Heart right ventricle (tissue), 16 donors: ENCODE data around the gene SERP1. TPM values are rescaled to one million over a fixed set of nuclear protein-coding genes. Genes with fewer than 3 reads are reported as not detected.
"Not testable (repeated sequence)": the region's sequence is repeated elsewhere in the genome, so short reads cannot be mapped to it uniquely, and the experiment has no call there.

Experiments used
- ATAC-seq, 8 donors: fragments of 200-7000 bp; cut with Tn5 transposase; one replicate each; pipeline ENCODE4 v1.9.1; 2020; ENCODE audit warnings: mild to moderate bottlenecking in 8 of 8, moderate library complexity in 8 of 8, moderate number of reproducible peaks in 1 of 8
- DNase-seq, 2 donors: peaks; one replicate each; pipeline ENCODE4 v3.0.0-alpha.2; 2020
- H3K27ac ChIP-seq, 10 donors: fragments of 200-600 bp; sonication (generic) in 2 of 10; one replicate each; pipeline versions ENCODE4 v1.5.0 to v1.8.0; 2020 to 2022; ENCODE audit warnings: mild to moderate bottlenecking in 3 of 10
- H3K27me3 ChIP-seq, 7 donors: fragments of 200-600 bp; one replicate each; pipeline ENCODE4 v1.8.0; 2021 to 2022; ENCODE audit warnings: mild to moderate bottlenecking in 2 of 7
- H3K36me3 ChIP-seq, 9 donors: fragments of 200-600 bp; sonication (generic) in 1 of 9; one replicate each; pipeline versions ENCODE4 v1.5.0 to v1.8.0; 2020 to 2022; ENCODE audit warnings: mild to moderate bottlenecking in 2 of 9
- H3K4me1 ChIP-seq, 9 donors: fragments of 200-600 bp; sonication (generic) in 1 of 9; one replicate each; pipeline versions ENCODE4 v1.5.0 to v1.8.0; 2020 to 2022; ENCODE audit warnings: mild to moderate bottlenecking in 4 of 9
- H3K4me3 ChIP-seq, 10 donors: fragments of 200-600 bp; sonication (generic) in 2 of 10; one replicate each; pipeline versions ENCODE4 v1.5.0 to v1.8.0; 2020 to 2022; ENCODE audit warnings: mild to moderate bottlenecking in 7 of 10, moderate library complexity in 2 of 10
- H3K9me3 ChIP-seq, 11 donors: fragments of 200-600 bp in 10 of 11; sonication (generic) in 2 of 11; one replicate each; pipeline versions ENCODE4 v1.5.0 to v1.8.0; 2013 to 2022; ENCODE audit warnings: mild to moderate bottlenecking in 2 of 11, control low read depth in 1 of 11, moderate library complexity in 1 of 11
- WGBS, 2 donors: extraction: QIAGEN DNeasy Blood & Tissue Kit; methylation state at CpG; one replicate each; pipeline ENCODE4 v1.1.7; 2013; ENCODE audit warnings: inconsistent platforms in 1 of 2; 5-methylcytosine and 5-hydroxymethylcytosine counted together
- intact Hi-C, 10 donors: fragments of 100-400 bp; cut with DNase I; formaldehyde crosslinking; loops; one replicate each; pipeline versions ENCODE4 v1.11.1 to v1.14.2; 2022
- polyA plus RNA-seq, 2 donors: library from polyadenylated mRNA; stranded (reverse); fragments of 200-250 nt; gene quantifications; one replicate each; pipeline ENCODE4 v1.2.3, GENCODE V29; 2013
- total RNA-seq, 10 donors: library from RNA; stranded (reverse); fragmentation: NEBNext Ultra II Directional in 3 of 10; extraction: Animal tissue kit (Norgen Biotek cat#: 25700) in 3 of 10; gene quantifications; one replicate each; pipeline versions ENCODE4 v1.2.1 to v1.2.4, GENCODE V29; 2021 to 2023
- TF ChIP-seq, protein P1 (sequence below), 9 donors: fragments of 200-600 bp; sonication (generic) in 2 of 9; IDR thresholded peaks; one replicate each; pipeline versions ENCODE4 v1.5.0 to v1.8.0; 2021 to 2022; ENCODE audit warnings: antibody characterized with exemption in 9 of 9, mild to moderate bottlenecking in 5 of 9, moderate library complexity in 1 of 9
- donor health status: Arrhythmogenic right ventricular cardiomyopathy.
- donor health status: ischemic (EF 13 %, LVEDD 7.1; RV severe dilation, severe dysfunction).
- donor health status: healthy with polysubstance abuse.
- donor health status: DM: no; HTN: yes; CAD: no.
- donor health status: DM: no; HTN: no; CAD: no.
- donor health status: ischemic (EF 25% LVEDD 6.9; RV normal size, moderate dysfunction).
- donor health status: ischemic (EF 25% LVEDD 5.7; RV mildly dilated, moderate dysfunction).
- donor health status: healthy.
- donor health status: DM: yes; HTN: yes; CAD: no.
- donor health status: Ischemic cardiomyopathy.
- donor health status: ischemic (EF 35%, LVEDD 5.7; RV mildly dilated, moderate dysfunction).
- donor health status: nonischemic (EF 11% LVEDD 7.7; RV severe dilation, severe dysfunction).
- donor health status: DM: yes; HTN: yes; CAD: no.
- donor health status: PGD.
- donor health status: ischemic (EF 29% LVEDD 5.4; RV normal size, mild dysfunction).
- donor health status: nonischemic (EF 23%, LVEDD 6.1; RV moderate dilation, normal function).

The SERP1 gene
- total and polyA plus RNA-seq, 12 donors = 17.5 to 79.0 (median 21.9) TPM

DNA sequence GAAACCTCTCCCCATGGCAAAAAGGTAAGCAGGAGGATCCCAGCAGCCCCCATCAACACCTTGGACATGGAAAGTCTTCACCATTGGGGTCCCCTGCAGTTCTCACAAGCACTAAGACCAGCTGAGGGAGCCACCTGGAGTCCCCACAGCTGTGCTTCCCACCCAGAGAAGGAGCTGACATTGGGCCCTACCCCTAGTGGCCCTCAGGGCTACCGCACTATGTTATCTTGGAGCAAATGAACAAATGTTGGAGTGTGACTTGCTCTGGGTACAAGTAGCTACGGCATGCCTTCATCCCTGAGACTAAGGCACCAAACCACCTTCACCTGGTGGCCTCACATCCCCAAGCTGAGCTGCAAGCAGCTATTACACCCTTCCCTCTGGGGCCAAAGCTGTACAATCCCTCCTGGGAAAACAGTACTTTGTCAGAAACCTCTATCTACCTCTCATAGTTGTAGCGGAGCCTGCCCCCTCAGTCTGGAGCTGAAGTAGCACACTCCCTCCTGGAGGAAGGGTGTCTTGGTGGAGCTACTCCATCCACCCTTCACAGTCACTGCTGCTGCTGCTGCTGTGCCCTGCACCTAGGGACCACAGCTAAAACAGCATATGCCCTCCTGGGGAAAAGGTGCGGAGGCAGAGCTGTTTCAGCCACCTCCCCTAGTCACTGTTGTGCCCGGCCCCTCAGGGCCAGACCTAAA lies 42.7 kb downstream of the SERP1 start:
- WGBS, 2 donors = 84 to 87% methylated on average over 5 of the region's 5 CpGs

DNA sequence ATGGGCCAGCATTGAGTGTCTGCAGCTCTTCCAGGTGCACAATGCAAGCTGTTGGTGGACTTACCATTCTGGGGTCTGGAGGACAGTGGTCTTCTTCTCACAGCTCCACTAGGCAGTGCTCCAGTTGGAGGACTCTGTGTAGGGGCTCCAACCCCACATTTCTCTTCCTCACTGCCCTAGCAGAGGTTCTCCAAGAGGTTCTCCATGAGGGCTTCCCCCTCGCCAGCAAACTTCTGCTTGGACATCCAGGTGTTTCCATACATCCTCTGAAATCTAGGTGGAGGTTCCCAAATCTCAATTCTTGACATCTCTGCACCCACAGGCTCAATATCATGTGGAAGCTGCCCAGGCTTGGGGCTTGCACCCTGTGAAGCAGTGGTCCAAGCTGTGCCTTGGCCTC lies 45.3 kb downstream of the SERP1 start:
- H3K4me1 ChIP-seq, H3K4me3 ChIP-seq, intact Hi-C loops, H3K9me3 ChIP-seq, H3K27ac ChIP-seq, DNase-seq, H3K27me3 ChIP-seq, H3K36me3 ChIP-seq, ATAC-seq: not testable (repeated sequence)
- WGBS, 2 donors = 86 to 100% methylated on average over 1 of the region's 1 CpG

More for the DNA sequence above, 42.7 kb downstream of the SERP1 start:
- no peak for ATAC-seq
- Histone ChIP-seq H3K4me3 (no peak overlapping the region), H3K27ac (no peak overlapping the region), H3K36me3 (no peaks in the 10 kb centered on the region), H3K4me1 (no peaks in the 10 kb centered on the region), H3K27me3 (no peaks in the 10 kb centered on the region), H3K9me3 (peaks cover 0 to 12% (median 0%) of the 10 kb centered on the region in 11 donors)
- DNase-seq = no peak
- TF ChIP-seq, protein P1, sequence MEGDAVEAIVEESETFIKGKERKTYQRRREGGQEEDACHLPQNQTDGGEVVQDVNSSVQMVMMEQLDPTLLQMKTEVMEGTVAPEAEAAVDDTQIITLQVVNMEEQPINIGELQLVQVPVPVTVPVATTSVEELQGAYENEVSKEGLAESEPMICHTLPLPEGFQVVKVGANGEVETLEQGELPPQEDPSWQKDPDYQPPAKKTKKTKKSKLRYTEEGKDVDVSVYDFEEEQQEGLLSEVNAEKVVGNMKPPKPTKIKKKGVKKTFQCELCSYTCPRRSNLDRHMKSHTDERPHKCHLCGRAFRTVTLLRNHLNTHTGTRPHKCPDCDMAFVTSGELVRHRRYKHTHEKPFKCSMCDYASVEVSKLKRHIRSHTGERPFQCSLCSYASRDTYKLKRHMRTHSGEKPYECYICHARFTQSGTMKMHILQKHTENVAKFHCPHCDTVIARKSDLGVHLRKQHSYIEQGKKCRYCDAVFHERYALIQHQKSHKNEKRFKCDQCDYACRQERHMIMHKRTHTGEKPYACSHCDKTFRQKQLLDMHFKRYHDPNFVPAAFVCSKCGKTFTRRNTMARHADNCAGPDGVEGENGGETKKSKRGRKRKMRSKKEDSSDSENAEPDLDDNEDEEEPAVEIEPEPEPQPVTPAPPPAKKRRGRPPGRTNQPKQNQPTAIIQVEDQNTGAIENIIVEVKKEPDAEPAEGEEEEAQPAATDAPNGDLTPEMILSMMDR (IDR thresholded peaks at IDR 0.05) = no peak
- intact Hi-C loops = no loop called here

DNA sequence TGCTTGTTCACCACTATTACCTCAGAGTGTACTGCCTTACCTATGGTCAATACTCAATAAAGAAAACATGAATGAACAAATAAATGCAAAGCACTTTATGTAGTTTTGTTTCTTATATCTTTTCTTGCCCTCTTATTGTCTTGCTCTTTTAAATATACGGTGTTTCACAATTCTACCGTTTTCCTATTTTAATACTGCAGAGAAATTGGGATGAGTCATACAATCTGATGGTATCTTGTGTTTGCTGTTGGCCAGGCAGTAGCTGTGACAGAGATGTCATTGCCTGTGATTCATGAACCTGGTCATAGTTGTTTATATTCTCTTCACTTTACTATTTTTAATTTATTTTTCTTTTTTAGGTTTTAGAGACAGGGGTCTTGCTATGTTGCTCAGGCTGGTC lies 48.3 kb downstream of the SERP1 start:
- H3K4me3 ChIP-seq = no peak overlapping the region
- intact Hi-C loops = loop anchor here (2.0 to 10.0 kb wide), 11 partner anchors 83 to 561 kb away; no protein-coding TSS in a partner anchor
- TF ChIP-seq, protein P1 (IDR thresholded peaks at IDR 0.05) = no peak

DNA sequence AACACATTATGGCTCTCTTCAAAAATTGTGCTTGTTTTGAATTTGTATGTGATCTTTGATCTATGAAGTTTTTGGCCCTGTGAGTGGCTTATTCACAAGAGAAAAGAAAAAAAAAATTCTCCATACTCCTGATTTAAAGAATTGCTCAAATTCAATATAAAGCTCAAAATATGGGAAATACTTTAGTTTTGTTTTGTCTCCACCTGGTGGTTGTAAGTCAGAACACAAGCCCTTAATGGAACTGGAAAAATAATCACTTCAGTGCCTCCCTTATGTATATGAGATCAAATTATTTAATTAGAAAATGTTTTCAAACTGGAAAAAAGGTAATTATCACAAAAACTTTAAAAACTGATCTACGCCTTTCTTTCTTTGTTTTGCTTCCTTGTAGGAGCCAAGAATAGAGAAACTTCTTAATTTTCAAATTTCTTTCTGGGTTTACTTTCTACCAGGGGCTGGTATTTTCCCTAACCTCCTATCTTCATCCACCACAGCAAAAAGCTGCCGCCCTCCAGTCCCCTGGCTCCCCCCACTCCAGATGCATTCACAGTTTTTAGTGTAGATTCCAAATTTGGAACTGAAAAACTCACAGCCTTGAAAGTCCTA lies 50.6 kb downstream of the SERP1 start:
- TF ChIP-seq, protein P1 (IDR thresholded peaks at IDR 0.05) = peak; percentile 60 to 90 (median 81)
- 1 to 2% methylated on average over 2 of the region's 2 CpGs for WGBS, 2 donors
- H3K27me3 ChIP-seq = no peaks in the 10 kb centered on the region

More for the DNA sequence above, 48.3 kb downstream of the SERP1 start:
- no peaks in the 10 kb centered on the region for H3K27me3 ChIP-seq
- peaks cover 0 to 10% (median 0%) of the 10 kb centered on the region in 9 donors for H3K4me1 ChIP-seq
- H3K9me3 ChIP-seq = peaks cover 0 to 6% (median 0%) of the 10 kb centered on the region in 11 donors
- no peaks in the 10 kb centered on the region for H3K36me3 ChIP-seq
- WGBS, 2 donors = 72 to 81% methylated on average over 2 of the region's 2 CpGs
- no peak overlapping the region for H3K27ac ChIP-seq
- ATAC-seq (no peak), DNase-seq (no peak)

More for the DNA sequence above, 50.6 kb downstream of the SERP1 start:
- ATAC-seq (peak in 2 of 8 donors; percentile 37 to 38), DNase-seq (no peak)
- Histone ChIP-seq H3K4me1 (peaks cover 0 to 10% (median 0%) of the 10 kb centered on the region in 9 donors), H3K36me3 (no peaks in the 10 kb centered on the region), H3K27ac (no peak overlapping the region), H3K9me3 (no peaks in the 10 kb centered on the region), H3K4me3 (no peak overlapping the region)
- intact Hi-C loops = loop anchor here (1.0 to 10.0 kb wide), 15 partner anchors 81 to 558 kb away; partner anchors contain the start of gene TSC22D2 (in 1 of the 10)
